ENCODE measurements around the gene NWD2.

- TF ChIP-seq, protein P1, sequence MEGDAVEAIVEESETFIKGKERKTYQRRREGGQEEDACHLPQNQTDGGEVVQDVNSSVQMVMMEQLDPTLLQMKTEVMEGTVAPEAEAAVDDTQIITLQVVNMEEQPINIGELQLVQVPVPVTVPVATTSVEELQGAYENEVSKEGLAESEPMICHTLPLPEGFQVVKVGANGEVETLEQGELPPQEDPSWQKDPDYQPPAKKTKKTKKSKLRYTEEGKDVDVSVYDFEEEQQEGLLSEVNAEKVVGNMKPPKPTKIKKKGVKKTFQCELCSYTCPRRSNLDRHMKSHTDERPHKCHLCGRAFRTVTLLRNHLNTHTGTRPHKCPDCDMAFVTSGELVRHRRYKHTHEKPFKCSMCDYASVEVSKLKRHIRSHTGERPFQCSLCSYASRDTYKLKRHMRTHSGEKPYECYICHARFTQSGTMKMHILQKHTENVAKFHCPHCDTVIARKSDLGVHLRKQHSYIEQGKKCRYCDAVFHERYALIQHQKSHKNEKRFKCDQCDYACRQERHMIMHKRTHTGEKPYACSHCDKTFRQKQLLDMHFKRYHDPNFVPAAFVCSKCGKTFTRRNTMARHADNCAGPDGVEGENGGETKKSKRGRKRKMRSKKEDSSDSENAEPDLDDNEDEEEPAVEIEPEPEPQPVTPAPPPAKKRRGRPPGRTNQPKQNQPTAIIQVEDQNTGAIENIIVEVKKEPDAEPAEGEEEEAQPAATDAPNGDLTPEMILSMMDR (tag by site-specific recombination; IDR thresholded peaks at IDR 0.05): no peak
- TF ChIP-seq, protein P2, sequence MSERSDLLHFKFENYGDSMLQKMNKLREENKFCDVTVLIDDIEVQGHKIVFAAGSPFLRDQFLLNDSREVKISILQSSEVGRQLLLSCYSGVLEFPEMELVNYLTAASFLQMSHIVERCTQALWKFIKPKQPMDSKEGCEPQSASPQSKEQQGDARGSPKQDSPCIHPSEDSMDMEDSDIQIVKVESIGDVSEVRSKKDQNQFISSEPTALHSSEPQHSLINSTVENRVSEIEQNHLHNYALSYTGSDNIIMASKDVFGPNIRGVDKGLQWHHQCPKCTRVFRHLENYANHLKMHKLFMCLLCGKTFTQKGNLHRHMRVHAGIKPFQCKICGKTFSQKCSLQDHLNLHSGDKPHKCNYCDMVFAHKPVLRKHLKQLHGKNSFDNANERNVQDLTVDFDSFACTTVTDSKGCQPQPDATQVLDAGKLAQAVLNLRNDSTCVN (tag by site-specific recombination; optimal IDR thresholded peaks at IDR 0.05): no peak
- TF ChIP-seq KLF10 (tag by site-specific recombination; IDR thresholded peaks at IDR 0.05) (no peak), YY1 (tag by site-specific recombination; IDR thresholded peaks at IDR 0.05) (no peak), ZNF707 (tag by site-specific recombination; IDR thresholded peaks at IDR 0.05) (no peak), ZFP41 (tag by site-specific recombination; IDR thresholded peaks at IDR 0.05; ENCODE audit: borderline replicate concordance) (no peak), ZNF362 (tag by site-specific recombination; IDR thresholded peaks at IDR 0.05) (no peak), ZNF350 (tag by site-specific recombination; IDR thresholded peaks at IDR 0.05) (no peak), ZNF18 (tag by site-specific recombination; IDR thresholded peaks at IDR 0.05) (no peak), BCL11A (tag by site-specific recombination; IDR thresholded peaks at IDR 0.05; ENCODE audit: low read depth) (no peak)
- TF ChIP-seq, protein P3, sequence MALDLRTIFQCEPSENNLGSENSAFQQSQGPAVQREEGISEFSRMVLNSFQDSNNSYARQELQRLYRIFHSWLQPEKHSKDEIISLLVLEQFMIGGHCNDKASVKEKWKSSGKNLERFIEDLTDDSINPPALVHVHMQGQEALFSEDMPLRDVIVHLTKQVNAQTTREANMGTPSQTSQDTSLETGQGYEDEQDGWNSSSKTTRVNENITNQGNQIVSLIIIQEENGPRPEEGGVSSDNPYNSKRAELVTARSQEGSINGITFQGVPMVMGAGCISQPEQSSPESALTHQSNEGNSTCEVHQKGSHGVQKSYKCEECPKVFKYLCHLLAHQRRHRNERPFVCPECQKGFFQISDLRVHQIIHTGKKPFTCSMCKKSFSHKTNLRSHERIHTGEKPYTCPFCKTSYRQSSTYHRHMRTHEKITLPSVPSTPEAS (tag by site-specific recombination; IDR thresholded peaks at IDR 0.05): no peak
- TF ChIP-seq, protein P4, sequence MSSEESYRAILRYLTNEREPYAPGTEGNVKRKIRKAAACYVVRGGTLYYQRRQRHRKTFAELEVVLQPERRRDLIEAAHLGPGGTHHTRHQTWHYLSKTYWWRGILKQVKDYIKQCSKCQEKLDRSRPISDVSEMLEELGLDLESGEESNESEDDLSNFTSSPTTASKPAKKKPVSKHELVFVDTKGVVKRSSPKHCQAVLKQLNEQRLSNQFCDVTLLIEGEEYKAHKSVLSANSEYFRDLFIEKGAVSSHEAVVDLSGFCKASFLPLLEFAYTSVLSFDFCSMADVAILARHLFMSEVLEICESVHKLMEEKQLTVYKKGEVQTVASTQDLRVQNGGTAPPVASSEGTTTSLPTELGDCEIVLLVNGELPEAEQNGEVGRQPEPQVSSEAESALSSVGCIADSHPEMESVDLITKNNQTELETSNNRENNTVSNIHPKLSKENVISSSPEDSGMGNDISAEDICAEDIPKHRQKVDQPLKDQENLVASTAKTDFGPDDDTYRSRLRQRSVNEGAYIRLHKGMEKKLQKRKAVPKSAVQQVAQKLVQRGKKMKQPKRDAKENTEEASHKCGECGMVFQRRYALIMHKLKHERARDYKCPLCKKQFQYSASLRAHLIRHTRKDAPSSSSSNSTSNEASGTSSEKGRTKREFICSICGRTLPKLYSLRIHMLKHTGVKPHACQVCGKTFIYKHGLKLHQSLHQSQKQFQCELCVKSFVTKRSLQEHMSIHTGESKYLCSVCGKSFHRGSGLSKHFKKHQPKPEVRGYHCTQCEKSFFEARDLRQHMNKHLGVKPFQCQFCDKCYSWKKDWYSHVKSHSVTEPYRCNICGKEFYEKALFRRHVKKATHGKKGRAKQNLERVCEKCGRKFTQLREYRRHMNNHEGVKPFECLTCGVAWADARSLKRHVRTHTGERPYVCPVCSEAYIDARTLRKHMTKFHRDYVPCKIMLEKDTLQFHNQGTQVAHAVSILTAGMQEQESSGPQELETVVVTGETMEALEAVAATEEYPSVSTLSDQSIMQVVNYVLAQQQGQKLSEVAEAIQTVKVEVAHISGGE (tag by site-specific recombination; conservative IDR thresholded peaks at IDR 0.05; ENCODE audit: low read depth): no peak
Measured at GRCh38 chr4:37486166-37486565, 241.6 kb downstream of the NWD2 start.
